Measurements from ENCODE around the gene WIPF3. TPM values are rescaled to one million over a fixed set of nuclear protein-coding genes. Genes with fewer than 3 reads are reported as not detected.

The WIPF3 gene
- total and polyA plus RNA-seq, 4 donors: 0.10 to 0.23 (median 0.14) TPM; not detected in 1

- TF ChIP-seq REST (IDR thresholded peaks at IDR 0.05) (no peak), MAX (IDR thresholded peaks at IDR 0.05) (no peak), HNF4G (IDR thresholded peaks at IDR 0.05) (no peak), HNF4A (conservative IDR thresholded peaks at IDR 0.05) (no peak), TAF1 (conservative IDR thresholded peaks at IDR 0.05) (no peak)
Measured at GRCh38 chr7:29808075-29808801, 1.9 kb downstream of the WIPF3 start (continued).

GRCh38 chr7:29809533-29810155 lies 3.3 kb downstream of the WIPF3 start:
- Histone ChIP-seq H3K9me3 (ENCODE audit: control insufficient read depth in 4 of 4, low read length in 3 of 4) (no peaks in the 10 kb centered on the region), H3K27me3 (ENCODE audit: control insufficient read depth in 4 of 4, insufficient read depth in 4 of 4, low read length in 3 of 4) (no peaks in the 10 kb centered on the region), H3K9ac (ENCODE audit: low read depth in 1 of 2, low read length in 2 of 2) (no peak overlapping the region), H3K36me3 (ENCODE audit: control insufficient read depth in 4 of 4, insufficient read depth in 3 of 4, low read depth in 1 of 4, low read length in 3 of 4) (no peaks in the 10 kb centered on the region), H3K27ac (ENCODE audit: low read depth in 1 of 2, low read length in 2 of 2) (no peak overlapping the region), H3K4me3 (ENCODE audit: low read depth in 1 of 3, low read length in 3 of 3) (no peak overlapping the region), H3K4me1 (ENCODE audit: control insufficient read depth in 4 of 4, insufficient read depth in 4 of 4, low read length in 3 of 4) (peaks cover 3 to 21% (median 9%) of the 10 kb centered on the region in 4 donors)
- 84% methylated on average over 11 of the region's 11 CpGs for WGBS
- no peak for DNase-seq (ENCODE audit: low spot score)
- TF ChIP-seq MAX (IDR thresholded peaks at IDR 0.05) (no peak), ZBTB33 (IDR thresholded peaks at IDR 0.05) (no peak), TAF1 (conservative IDR thresholded peaks at IDR 0.05) (no peak), RAD21 (IDR thresholded peaks at IDR 0.05) (no peak), YY1 (IDR thresholded peaks at IDR 0.05) (no peak), REST (IDR thresholded peaks at IDR 0.05) (no peak), SP1 (IDR thresholded peaks at IDR 0.05) (no peak), FOXA2 (IDR thresholded peaks at IDR 0.05) (no peak), CTCF (IDR thresholded peaks at IDR 0.05; ENCODE audit: low read depth, low read length, missing input control) (no peak), GABPA (IDR thresholded peaks at IDR 0.05 in 1 of 2, conservative IDR thresholded peaks at IDR 0.05 in 1 of 2) (no peak), ATF3 (IDR thresholded peaks at IDR 0.05) (no peak)

Data from liver (tissue), 9 donors.